Stimulated activated CD8-positive, alpha-beta memory T cell treated with anti-CD3 and anti-CD28 coated beads, Interleukin-4, amount 100 ng/mL, for 24 hours (primary cell): ENCODE results near the gene DSG3.

ENCODE experiments used
- DNase-seq: peaks from one replicate; pipeline ENCODE4 v3.0.0-alpha.2; 2020; ENCODE audit warnings: low read depth

DSG3 gene

GRCh38 chr18:31430072-31430471 lies 17.5 kb upstream of the DSG3 start:
- no peak for DNase-seq

GRCh38 chr18:31430554-31430953 lies 17.0 kb upstream of the DSG3 start:
- DNase-seq, result no peak

DNA sequence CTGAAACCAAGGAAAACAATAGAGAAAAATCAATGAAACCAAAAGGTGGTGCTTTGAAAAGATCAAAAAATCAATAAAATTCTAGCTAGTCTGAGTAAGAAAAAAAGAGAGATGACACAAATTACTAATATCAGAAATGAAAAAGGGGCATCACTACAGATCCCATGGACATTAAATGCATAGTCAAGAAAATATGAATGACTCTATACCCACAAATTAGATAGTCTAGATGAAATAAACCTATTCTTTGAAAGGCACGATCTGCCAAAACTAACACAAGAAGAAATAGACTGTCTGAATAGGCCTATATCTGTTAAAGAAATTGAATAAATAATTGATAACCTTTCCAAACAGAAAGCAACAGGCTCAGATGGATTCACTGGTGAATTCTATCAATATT lies 15.2 kb upstream of the DSG3 start:
- no peak for DNase-seq

- DNase-seq, result no peak
Observed at GRCh38 chr18:31436825-31437224, 10.7 kb upstream of the DSG3 start.

GRCh38 chr18:31438402-31438801 lies 9.1 kb upstream of the DSG3 start:
- no peak for DNase-seq

DNA sequence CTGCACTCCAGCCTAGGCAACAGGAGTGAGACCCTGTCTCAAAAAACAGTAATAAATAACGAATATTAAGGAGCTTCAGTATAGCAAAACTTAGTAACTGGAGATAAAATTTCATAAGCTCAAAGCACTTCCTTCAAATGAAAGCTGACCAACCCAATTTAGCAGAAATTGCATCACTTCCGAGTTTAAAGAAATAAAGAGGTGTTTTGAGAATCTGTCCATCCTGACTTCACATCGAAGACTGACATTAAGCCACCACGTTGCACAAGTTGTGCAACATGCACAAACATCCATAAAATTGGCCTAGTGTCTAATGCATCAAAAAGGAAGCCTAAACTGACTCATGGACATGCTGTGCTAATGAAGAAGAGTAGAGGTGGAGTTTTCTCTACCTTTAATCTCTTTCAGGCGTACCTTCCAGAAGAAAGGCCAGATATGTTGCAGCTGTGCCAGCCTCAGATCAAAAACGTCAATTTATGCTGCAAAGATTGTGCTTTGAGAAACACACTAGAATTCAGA lies 7.7 kb upstream of the DSG3 start:
- DNase-seq, result no peak

DNA sequence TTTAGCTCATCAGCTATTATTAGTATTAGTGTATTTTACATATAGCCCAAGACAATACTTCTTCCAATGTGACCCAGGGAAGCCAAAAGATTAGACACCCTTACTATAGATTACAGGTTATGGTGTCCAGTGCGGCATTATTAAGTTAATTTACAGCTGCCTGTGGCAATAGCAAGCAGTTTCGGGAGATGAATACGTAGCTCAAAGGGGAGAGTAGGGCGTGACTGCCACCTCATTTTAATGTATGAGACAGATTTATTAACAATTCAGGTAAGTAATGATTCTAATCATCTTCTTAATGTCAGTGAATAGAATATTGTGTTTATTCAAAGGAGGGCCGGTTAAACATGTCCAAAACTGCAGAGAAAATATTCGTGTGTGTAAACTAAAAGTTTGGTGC lies 6.8 kb upstream of the DSG3 start:
- no peak for DNase-seq

GRCh38 chr18:31441493-31441892 lies 6.0 kb upstream of the DSG3 start:
- DNase-seq, result no peak

GRCh38 chr18:31444142-31444541 lies 3.4 kb upstream of the DSG3 start:
- DNase-seq, result no peak

- DNase-seq, result no peak
Observed at GRCh38 chr18:31445908-31446307, 1.6 kb upstream of the DSG3 start.

DNA sequence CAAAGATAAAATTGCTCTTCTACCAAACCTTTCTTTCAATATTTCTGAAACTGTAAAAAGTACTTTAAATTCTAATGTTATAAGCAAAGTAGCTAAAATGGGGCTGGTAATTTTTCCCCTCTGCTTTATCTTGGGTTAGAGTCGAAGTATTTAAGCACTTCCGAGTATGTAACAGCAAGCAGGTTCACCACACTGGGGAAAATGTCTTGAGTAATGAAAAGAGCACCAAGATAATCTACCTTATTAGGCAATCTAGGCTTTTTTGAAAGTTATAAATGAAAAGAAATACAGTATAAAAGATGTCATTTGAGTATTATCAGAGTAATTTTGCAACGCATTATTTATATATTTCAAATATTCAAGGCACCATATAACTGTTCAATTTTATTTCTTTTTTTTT lies 687 bp upstream of the DSG3 start:
- DNase-seq, result no peak

GRCh38 chr18:31450409-31450808 lies 2.9 kb downstream of the DSG3 start:
- DNase-seq, result no peak

GRCh38 chr18:31451625-31452024 lies 4.1 kb downstream of the DSG3 start:
- no peak for DNase-seq

DNA sequence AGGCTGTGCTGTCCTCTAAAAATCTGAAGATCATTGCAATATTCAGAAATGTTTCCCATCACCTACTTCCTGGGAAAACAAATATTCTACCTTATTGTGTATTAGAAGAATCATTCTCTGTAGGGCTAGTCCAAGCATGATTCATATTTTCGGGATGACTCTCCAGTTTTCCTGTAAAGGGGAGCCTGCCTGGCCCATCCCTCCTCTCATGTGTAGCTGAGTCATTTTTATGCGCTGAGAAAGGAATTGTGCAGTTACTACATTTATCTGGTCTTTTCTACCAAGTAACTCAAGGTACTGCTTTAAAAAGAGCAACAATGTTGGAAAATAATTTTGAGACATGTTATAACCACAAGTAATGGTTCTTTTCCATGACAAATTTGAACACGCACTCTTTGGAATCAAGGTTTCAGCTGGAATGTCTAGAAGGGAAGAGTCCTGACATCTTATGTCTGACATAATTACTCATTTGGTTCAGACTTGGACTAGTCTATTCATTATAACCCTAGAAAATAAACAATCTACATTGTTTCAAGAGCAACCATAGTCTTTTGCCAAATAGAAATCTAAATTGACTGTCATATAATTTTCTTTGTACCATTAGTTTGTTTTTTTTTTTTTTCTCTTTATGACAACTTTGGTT lies 6.6 kb downstream of the DSG3 start:
- DNase-seq, result no peak

- no peak for DNase-seq
Observed at GRCh38 chr18:31469629-31470028, 22.1 kb downstream of the DSG3 start.

GRCh38 chr18:31478688-31479087 lies 31.1 kb downstream of the DSG3 start:
- no peak for DNase-seq

DNA sequence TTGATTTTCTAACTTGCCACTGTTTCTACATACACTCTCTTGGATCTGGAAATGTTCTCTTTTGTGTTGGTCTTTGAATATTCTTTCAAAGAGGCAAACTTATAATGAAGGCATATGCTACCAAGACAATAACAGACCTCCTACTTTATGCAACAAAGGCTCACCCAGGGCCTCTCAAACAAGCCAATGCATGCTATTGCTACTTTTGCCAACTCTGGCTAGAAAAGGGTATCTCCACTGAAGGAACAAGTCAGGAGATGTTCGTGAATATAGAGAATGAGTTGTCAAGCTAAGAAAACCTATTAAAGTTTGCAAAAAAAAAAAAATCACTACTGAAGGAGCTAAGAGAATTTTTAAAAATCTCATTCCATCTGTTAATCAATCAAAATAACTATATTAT lies 34.5 kb downstream of the DSG3 start:
- no peak for DNase-seq

DNA sequence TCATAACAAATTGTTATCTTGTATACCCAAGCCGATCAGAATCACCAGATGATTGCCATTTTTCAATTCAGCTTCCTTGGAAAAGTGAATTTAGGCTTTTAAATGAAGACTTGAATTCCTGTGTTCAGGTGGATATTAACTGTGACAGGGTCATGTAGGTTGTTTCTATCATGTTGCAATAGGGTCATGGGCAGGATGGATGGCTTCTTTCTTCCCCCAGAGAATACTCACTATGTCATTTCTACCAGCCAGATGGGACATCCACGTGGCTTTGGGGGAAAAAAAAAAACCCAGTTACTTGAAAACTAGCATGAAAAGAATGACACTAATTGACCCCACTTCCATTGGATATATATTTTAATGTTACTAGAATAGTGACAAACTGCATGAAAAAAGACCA lies 35.9 kb downstream of the DSG3 start:
- DNase-seq, result no peak

DNA sequence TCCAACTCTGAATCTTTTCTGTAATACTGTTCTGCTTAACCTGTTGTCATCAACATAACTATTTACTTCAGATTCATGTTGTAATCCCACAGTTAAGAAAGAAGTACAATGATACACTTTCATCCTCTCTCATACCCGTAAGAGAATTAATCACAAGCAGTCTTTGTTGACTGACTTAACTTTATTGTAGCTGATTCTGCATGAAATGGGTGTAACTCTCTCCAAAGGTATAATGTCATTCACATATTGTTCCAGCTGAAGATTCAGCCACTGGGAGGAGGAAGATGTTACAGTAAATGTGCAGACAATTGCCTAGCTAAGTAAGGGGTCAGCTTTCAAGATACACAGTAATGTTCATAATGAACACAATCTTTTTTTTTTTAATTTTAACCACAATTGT lies 36.9 kb downstream of the DSG3 start:
- DNase-seq, result no peak

DNA sequence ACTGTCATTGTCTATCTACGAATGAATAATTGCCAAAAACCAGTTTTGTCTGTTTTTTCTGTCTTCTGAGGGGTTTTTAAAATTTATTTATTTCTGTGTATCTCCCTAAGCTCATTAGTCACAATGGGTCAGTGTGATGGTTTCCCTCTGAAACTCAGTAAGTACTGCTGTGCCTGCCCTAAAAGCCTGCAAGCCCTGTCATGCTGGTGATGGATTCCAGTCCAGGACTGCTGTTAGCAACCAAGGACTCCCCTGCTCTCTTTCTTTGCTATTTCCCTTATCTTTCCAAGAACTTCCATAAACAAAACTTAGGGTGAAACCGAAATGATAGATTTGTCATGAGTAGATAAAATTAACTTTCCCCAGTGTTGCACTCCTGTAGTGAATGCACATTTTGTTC lies 38.6 kb downstream of the DSG3 start:
- DNase-seq, result no peak

DNA sequence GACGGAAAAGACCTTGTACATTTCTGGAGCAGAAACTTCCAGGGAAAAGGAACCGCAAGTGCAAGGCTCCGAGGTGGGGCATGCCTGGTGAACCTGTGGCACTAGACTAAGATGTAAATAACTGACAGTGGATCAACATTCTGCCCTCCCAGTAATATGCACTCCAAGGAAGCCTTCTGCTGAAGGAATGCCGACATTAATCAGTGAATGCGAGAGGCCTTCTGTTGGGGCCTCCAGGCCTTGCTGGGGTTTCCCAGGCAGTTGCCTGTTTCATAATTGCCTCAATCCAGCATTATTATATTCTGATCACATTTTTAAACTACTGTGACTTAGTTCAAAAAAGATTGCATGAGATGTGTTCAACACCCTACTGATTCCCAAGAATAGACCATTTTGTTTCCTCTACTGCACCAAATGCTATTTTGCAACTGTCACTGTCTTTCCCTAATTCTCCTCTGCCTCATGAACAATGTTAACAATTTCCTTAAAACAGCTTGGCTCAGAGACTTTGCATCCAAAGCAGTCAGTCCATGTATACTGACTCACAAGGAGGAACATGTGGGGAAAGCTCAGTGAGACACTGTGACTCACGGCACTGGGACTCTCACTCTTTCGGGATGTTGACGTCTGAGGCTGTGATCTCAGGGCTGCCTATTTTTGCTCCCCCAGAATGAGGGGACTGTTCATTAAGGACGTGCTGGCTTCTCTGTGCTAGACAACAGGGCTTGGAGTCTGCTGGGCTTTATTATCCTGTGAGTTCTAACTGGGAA lies 39.9 kb downstream of the DSG3 start:
- DNase-seq, result no peak

DNA sequence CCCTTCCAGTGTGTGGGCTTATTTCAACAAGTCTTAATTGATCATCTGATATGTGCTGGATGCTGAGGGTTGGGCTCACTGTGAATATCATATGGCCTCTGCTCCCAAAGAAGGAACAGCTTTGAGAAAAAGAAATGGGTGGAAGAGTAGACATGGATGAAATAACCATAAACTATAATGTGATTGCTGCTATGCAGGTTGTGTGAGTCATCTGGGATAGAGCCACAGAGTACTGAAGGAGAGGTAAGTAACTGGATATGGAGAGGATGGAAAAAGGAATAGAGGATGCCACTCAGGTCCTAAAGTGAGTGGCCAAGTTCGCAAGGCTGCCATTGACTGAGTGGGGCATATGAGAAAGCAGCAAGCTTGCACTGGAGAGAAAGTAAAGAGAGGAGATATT lies 41.8 kb downstream of the DSG3 start:
- no peak for DNase-seq

DNA sequence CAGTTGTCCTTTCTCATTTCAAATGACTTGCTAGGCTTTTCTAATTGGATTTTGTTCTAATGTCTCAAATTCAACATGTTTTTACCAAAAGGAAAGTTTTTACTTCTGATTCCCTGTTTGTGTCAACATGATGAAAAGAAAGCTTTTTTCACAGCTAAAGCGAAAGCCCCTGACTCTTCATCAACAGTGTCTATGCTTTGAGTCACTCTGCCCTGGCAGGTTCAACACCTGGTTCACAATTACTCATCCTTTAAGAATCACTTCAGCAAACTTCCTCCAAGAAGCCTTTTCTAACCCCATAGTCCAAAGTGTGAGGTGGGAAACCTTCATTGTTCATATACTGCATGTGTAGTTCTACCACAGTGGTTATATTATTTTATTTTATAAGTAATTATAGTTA lies 42.8 kb downstream of the DSG3 start:
- DNase-seq, result no peak

- no peak for DNase-seq
Observed at GRCh38 chr18:31490833-31491232, 43.3 kb downstream of the DSG3 start.
